ENCODE data around the gene CYS1. TPM values are rescaled to one million over a fixed set of nuclear protein-coding genes. Genes with fewer than 3 reads are reported as not detected.

CYS1 gene
- polyA plus RNA-seq, 2 of the 4 experiments (the other 2 are of a cell fraction) = 0.68 to 1.1 TPM

DNA sequence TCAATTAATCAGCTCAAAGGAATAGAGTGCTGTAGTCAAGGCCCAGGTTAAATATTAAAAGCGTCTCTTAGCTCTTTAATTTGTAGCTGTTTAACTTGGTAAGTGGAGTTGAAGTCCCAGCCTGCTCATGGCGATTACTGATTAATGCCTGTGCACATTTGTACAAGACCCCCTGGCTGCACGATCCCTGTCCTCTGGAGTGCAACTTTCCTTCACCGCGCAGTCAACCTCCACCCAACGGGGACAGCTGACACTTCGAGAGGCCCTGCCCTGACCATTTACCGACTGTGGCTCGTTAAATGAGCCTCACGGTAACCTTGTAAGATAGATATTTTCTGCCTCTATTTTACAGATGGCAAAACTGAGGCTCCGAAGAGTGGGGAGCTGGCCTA, 5.5 kb upstream of the CYS1 start:
- Histone ChIP-seq H3K4me2 (no peak overlapping the region), H3K4me1 (peaks cover 9% of the 10 kb centered on the region; the same call in 1 of the 3 replicates), H3K4me3 (no peak overlapping the region), H3K27ac (no peak overlapping the region), H3K9me3 (no peaks in the 10 kb centered on the region)
- TF ChIP-seq FOXS1 (CRISPR knock-in tag; IDR thresholded peaks at IDR 0.05) (no peak), JUNB (IDR thresholded peaks at IDR 0.05) (no peak), RAD21 (conservative IDR thresholded peaks at IDR 0.05 in 1 of 2, IDR thresholded peaks at IDR 0.05 in 1 of 2) (no peak), GATA3 (IDR thresholded peaks at IDR 0.05; ENCODE audit: borderline replicate concordance) (no peak)
- ATAC-seq (no peak), FAIRE-seq (no peak), DNase-seq (ENCODE audit: low read depth in 1 of 2, low spot score in 1 of 2) (no peak)
- WGBS (ENCODE audit: missing lambda C conversion rate) = 76% methylated on average over 11 of the region's 11 CpGs
- ChIA-PET POLR2A (no interaction called here), CTCF (interaction anchor here (0.7 to 27.5 kb wide), 7 partner anchors 5 to 551 kb away, joined by 3 to 612 read pairs (median 4); partner anchors contain the start of gene CYS1)

DNA sequence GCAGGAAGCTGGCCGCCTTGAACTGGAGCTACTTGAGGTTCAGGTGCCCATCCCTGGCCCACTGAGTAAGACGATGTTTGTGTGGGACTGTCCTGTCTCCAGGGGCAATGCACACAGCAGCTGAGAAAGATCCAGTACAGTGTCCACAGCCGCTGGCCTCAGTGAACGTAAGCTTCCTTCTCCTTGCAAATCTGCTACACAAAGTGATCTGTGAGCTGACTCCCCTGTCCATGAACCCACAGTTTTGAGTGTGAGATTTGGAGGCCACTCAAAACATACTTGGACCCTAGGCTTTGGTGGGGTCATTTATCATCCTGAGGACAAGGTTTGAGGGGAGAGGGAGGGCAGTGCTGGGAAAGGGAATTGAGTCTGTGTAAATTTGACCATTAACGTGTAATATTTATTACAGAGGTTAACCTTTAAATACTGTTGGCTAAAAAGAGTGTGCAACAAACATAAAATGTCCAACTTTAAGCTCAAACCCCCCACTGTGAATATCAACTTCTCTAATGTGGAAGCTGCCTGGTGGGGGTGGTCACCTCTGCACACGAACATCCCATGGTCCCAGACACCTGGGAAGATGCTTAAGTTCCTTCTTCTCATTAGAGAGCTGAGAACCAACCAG, 4.9 kb upstream of the CYS1 start:
- WGBS (ENCODE audit: missing lambda C conversion rate) = 40% methylated on average over 6 of the region's 6 CpGs
- Histone ChIP-seq H3K9me3 (no peaks in the 10 kb centered on the region), H3K4me2 (no peak overlapping the region), H3K4me3 (no peak overlapping the region), H3K4me1 (peaks cover 12% of the 10 kb centered on the region; the same call in 1 of the 3 replicates), H3K27ac (no peak overlapping the region)
- ChIA-PET POLR2A (no interaction called here), CTCF (interaction anchor here (0.7 to 27.5 kb wide), 8 partner anchors 6 to 552 kb away, joined by 3 to 612 read pairs (median 4); partner anchors contain the start of gene CYS1)
- DNase-seq (ENCODE audit: low read depth in 1 of 2, low spot score in 1 of 2) (no peak), ATAC-seq (no peak), FAIRE-seq (no peak)
- TF ChIP-seq NFE2L2 (conservative IDR thresholded peaks at IDR 0.05; ENCODE audit: low read length) (no peak), FOSL2 (IDR thresholded peaks at IDR 0.05) (no peak), FOSL2 (CRISPR knock-in tag; IDR thresholded peaks at IDR 0.05) (no peak)
- TF ChIP-seq, protein P1, sequence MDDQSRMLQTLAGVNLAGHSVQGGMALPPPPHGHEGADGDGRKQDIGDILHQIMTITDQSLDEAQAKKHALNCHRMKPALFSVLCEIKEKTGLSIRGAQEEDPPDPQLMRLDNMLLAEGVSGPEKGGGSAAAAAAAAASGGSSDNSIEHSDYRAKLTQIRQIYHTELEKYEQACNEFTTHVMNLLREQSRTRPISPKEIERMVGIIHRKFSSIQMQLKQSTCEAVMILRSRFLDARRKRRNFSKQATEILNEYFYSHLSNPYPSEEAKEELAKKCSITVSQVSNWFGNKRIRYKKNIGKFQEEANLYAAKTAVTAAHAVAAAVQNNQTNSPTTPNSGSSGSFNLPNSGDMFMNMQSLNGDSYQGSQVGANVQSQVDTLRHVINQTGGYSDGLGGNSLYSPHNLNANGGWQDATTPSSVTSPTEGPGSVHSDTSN (IDR thresholded peaks at IDR 0.05) = no peak
- TF ChIP-seq, protein P2, sequence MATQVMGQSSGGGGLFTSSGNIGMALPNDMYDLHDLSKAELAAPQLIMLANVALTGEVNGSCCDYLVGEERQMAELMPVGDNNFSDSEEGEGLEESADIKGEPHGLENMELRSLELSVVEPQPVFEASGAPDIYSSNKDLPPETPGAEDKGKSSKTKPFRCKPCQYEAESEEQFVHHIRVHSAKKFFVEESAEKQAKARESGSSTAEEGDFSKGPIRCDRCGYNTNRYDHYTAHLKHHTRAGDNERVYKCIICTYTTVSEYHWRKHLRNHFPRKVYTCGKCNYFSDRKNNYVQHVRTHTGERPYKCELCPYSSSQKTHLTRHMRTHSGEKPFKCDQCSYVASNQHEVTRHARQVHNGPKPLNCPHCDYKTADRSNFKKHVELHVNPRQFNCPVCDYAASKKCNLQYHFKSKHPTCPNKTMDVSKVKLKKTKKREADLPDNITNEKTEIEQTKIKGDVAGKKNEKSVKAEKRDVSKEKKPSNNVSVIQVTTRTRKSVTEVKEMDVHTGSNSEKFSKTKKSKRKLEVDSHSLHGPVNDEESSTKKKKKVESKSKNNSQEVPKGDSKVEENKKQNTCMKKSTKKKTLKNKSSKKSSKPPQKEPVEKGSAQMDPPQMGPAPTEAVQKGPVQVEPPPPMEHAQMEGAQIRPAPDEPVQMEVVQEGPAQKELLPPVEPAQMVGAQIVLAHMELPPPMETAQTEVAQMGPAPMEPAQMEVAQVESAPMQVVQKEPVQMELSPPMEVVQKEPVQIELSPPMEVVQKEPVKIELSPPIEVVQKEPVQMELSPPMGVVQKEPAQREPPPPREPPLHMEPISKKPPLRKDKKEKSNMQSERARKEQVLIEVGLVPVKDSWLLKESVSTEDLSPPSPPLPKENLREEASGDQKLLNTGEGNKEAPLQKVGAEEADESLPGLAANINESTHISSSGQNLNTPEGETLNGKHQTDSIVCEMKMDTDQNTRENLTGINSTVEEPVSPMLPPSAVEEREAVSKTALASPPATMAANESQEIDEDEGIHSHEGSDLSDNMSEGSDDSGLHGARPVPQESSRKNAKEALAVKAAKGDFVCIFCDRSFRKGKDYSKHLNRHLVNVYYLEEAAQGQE (IDR thresholded peaks at IDR 0.05) = no peak

DNA sequence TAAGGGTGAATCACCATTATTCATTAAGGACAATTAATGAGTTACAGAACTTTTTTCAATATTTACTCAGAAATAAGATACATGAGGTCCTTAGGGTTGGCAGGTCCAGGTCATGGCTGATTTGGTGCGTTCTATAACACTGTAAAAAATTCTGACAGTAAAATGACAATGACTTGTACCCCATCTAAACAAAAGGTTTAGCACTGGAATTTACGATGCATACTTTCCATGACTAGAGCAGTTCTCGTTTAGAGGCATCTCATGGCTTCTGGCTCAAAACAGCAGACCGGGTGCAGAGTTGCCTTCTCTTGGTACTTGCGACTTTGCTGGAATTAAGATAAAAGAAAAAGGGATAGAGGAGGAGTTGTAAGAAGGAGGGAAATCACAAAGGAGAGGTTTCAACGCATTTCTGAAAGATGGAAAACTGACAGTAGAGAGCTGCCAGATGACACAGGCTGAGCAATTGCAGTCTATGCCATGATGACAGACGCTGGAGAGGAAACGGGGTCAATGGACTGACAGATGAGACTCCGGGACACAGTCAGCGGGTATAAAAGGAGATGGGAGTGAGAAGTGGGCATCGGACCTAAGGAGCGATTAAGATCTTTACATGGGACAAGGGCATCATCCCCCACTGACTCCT, 4.1 kb upstream of the CYS1 start:
- CTCF ChIA-PET = interaction anchor here (0.7 to 27.5 kb wide), 6 partner anchors 7 to 584 kb away, joined by 3 to 612 read pairs (median 6); partner anchors contain the start of gene CYS1
- WGBS (ENCODE audit: missing lambda C conversion rate) = 64% methylated on average over 12 of the region's 12 CpGs
- H3K4me2 ChIP-seq = no peak overlapping the region
- FAIRE-seq (no peak), ATAC-seq (no peak), DNase-seq (ENCODE audit: low read depth in 1 of 2, low spot score in 1 of 2) (no peak)
- H3K4me3 ChIP-seq = no peak overlapping the region
- POLR2A ChIA-PET = no interaction called here
- H3K4me1 ChIP-seq = 0 out of 3 replicates have a peak, but pooled peaks cover 7% of the 10 kb centered on the region
- no peaks in the 10 kb centered on the region for H3K9me3 ChIP-seq
- H3K27ac ChIP-seq = no peak overlapping the region
- TF ChIP-seq FOSB (CRISPR knock-in tag; IDR thresholded peaks at IDR 0.05) (no peak), CEBPB (IDR thresholded peaks at IDR 0.05) (no peak), BHLHE40 (IDR thresholded peaks at IDR 0.05; ENCODE audit: low read depth, low read length) (no peak), TP53 (CRISPR knock-in tag; IDR thresholded peaks at IDR 0.05) (no peak), RARB (CRISPR knock-in tag; IDR thresholded peaks at IDR 0.05) (no peak), ZFP36 (IDR thresholded peaks at IDR 0.05; ENCODE audit: borderline replicate concordance, partially characterized antibody) (no peak), RNF2 (IDR thresholded peaks at IDR 0.05; ENCODE audit: borderline replicate concordance, low read depth) (no peak), EP300 (IDR thresholded peaks at IDR 0.05) (no peak)
- TF ChIP-seq, protein P3, sequence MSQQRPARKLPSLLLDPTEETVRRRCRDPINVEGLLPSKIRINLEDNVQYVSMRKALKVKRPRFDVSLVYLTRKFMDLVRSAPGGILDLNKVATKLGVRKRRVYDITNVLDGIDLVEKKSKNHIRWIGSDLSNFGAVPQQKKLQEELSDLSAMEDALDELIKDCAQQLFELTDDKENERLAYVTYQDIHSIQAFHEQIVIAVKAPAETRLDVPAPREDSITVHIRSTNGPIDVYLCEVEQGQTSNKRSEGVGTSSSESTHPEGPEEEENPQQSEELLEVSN (IDR thresholded peaks at IDR 0.05; ENCODE audit: borderline replicate concordance, low read depth) = no peak
- TF ChIP-seq, protein P4, sequence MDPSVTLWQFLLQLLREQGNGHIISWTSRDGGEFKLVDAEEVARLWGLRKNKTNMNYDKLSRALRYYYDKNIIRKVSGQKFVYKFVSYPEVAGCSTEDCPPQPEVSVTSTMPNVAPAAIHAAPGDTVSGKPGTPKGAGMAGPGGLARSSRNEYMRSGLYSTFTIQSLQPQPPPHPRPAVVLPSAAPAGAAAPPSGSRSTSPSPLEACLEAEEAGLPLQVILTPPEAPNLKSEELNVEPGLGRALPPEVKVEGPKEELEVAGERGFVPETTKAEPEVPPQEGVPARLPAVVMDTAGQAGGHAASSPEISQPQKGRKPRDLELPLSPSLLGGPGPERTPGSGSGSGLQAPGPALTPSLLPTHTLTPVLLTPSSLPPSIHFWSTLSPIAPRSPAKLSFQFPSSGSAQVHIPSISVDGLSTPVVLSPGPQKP (IDR thresholded peaks at IDR 0.05; ENCODE audit: low read depth, low read length) = no peak
- TF ChIP-seq, protein P5, sequence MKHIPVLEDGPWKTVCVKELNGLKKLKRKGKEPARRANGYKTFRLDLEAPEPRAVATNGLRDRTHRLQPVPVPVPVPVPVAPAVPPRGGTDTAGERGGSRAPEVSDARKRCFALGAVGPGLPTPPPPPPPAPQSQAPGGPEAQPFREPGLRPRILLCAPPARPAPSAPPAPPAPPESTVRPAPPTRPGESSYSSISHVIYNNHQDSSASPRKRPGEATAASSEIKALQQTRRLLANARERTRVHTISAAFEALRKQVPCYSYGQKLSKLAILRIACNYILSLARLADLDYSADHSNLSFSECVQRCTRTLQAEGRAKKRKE (CRISPR knock-in tag; IDR thresholded peaks at IDR 0.05; ENCODE audit: low read depth) = no peak
- TF ChIP-seq, protein P2 (IDR thresholded peaks at IDR 0.05) = no peak
